ENCODE measurements around the gene KRTAP19-6. TPM values are rescaled to one million over a fixed set of nuclear protein-coding genes. Genes with fewer than 3 reads are reported as not detected.

The KRTAP19-6 gene, protein sequence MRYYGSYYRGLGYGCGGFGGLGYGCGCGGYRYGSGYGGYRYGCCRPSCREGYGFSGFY
- total RNA-seq (not detected), polyA plus RNA-seq (not detected), total RNA-seq (not detected)

DNA sequence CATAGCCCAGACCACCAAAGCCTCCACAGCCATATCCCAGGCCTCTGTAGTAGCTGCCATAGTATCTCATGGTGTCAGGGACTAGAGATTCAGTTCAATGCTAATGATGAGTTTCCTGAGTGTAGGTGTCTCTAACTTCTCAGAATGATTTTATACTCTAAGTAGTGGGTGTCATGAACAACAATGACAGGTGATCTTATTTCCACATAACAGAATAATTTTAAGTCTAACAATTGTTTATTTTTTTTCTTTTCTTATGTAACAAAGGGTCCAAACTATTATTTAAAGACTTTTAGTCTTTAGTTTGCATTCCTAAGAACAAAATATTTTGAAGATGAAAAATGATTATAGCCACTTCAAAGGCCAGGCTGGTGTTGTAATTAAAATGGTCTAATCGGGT, at the start of gene KRTAP19-6:
Gene KRTAP19-6 (minus strand): TSS at position 101 of the 400 bp plus-strand sequence. CDS start 31 bp downstream, at position 70.
- CTCF ChIA-PET: no interaction called here
- Mint-ChIP-seq H3K4me3 (no peak within 1 kb of the TSS), H3K27me3 (no peaks in the 10 kb centered on the region), H3K27ac (no peak within 1 kb of the TSS), H3K9me3 (peaks cover 0 to 11% (median 2%) of the 10 kb centered on the region in 11 donors), H3K4me1 (no peaks in the 10 kb centered on the region), H3K36me3 (no peaks in the 10 kb centered on the region)
- DNase-seq (no peak), ATAC-seq (no peak)
- no peaks in the 10 kb centered on the region for H3K27me3 ChIP-seq (ENCODE audit: control insufficient read depth in 2 of 2, insufficient read depth in 2 of 2, low read length in 2 of 2)
- H3K9me3 ChIP-seq (ENCODE audit: control insufficient read depth in 2 of 3, low read length in 3 of 3): no peaks in the 10 kb centered on the region
- H3K4me3 ChIP-seq (ENCODE audit: low read length): no peak within 1 kb of the TSS
- H3K36me3 ChIP-seq (ENCODE audit: control insufficient read depth in 2 of 3, insufficient read depth in 3 of 3, low read length in 3 of 3): no peaks in the 10 kb centered on the region
- no peak within 1 kb of the TSS for H3K27ac ChIP-seq (ENCODE audit: low read depth, low read length)
- POLR2A ChIA-PET: no interaction called here
- no peaks in the 10 kb centered on the region for H3K4me1 ChIP-seq (ENCODE audit: control insufficient read depth in 2 of 2, insufficient read depth in 2 of 2, low read length in 2 of 2)
- intact Hi-C loops (cut with micrococcal nuclease): no loop called here

DNA sequence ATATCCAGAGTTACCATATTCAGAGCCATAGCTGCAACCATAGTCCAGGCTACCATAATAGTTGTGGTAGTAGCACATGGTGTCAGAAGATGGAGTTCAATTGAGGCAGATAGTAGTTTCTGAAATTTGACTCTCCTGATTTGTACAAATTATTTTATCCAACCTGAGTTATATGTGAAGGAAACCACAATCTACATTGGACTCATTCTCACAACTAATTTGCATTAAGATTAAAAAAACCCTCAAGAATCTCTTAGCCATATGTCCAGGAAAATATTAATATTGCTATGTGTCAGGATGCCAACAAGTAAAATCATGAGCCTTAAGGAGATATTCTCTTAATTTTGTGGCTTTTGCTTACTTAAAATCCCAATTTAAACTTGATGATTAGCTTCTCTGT, 48.6 kb upstream of the KRTAP19-6 start, which contains the start of gene KRTAP22-2:
Gene KRTAP22-2 (minus strand): TSS at position 101 of the 400 bp plus-strand sequence.
- Mint-ChIP-seq H3K4me1 (no peaks in the 10 kb centered on the region), H3K27me3 (peaks cover 0 to under 1% (median 0%) of the 10 kb centered on the region in 5 donors), H3K27ac (no peak within 1 kb of the TSS), H3K4me3 (no peak within 1 kb of the TSS), H3K9me3 (peaks cover 0 to 2% (median 0%) of the 10 kb centered on the region in 11 donors), H3K36me3 (no peaks in the 10 kb centered on the region)
- CTCF ChIA-PET: no interaction called here
- DNase-seq (no peak), ATAC-seq (no peak)
- no peaks in the 10 kb centered on the region for H3K9me3 ChIP-seq (ENCODE audit: control insufficient read depth in 2 of 3, low read length in 3 of 3)
- POLR2A ChIA-PET: no interaction called here
- H3K4me1 ChIP-seq (ENCODE audit: control insufficient read depth in 2 of 2, insufficient read depth in 2 of 2, low read length in 2 of 2): no peaks in the 10 kb centered on the region
- no peaks in the 10 kb centered on the region for H3K36me3 ChIP-seq (ENCODE audit: control insufficient read depth in 2 of 3, insufficient read depth in 3 of 3, low read length in 3 of 3)
- intact Hi-C loops (cut with micrococcal nuclease): no loop called here
- no peaks in the 10 kb centered on the region for H3K27me3 ChIP-seq (ENCODE audit: control insufficient read depth in 2 of 2, insufficient read depth in 2 of 2, low read length in 2 of 2)
- H3K27ac ChIP-seq (ENCODE audit: low read depth, low read length): no peak within 1 kb of the TSS
- no peak within 1 kb of the TSS for H3K4me3 ChIP-seq (ENCODE audit: low read length)

DNA sequence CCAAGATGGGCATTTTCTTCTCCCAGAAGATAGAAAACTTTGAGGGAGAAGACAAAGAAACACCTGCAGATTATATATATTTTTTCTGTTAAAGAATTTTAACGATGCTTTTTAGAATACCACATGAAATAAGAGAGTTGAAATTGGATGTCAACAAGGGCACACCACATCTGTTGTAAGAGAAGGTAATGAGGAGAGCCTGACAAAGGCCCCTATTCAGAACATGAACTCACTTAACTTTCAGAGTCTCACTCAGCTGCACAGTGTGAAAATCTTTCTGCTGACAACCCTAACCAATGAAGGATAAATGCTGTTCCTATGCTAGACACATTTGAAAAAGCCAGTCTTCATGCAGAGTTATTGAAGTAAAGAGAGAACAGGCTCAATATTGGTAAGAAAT, 41.2 kb upstream of the KRTAP19-6 start:
- H3K36me3 Mint-ChIP-seq: no peaks in the 10 kb centered on the region
- no peak for ATAC-seq
- intact Hi-C loops (cut with micrococcal nuclease): no loop called here
- CTCF ChIA-PET: no interaction called here
- no peak overlapping the region for H3K27ac ChIP-seq (ENCODE audit: low read depth, low read length)
- POLR2A ChIA-PET: no interaction called here
- no peak overlapping the region for H3K27ac Mint-ChIP-seq
- H3K4me3 ChIP-seq (ENCODE audit: low read length): no peak overlapping the region
- peaks cover 0 to 8% (median 0%) of the 10 kb centered on the region in 11 donors for H3K9me3 Mint-ChIP-seq
- H3K36me3 ChIP-seq (ENCODE audit: control insufficient read depth in 2 of 3, insufficient read depth in 3 of 3, low read length in 3 of 3): no peaks in the 10 kb centered on the region
- H3K4me1 ChIP-seq (ENCODE audit: control insufficient read depth in 2 of 2, insufficient read depth in 2 of 2, low read length in 2 of 2): no peaks in the 10 kb centered on the region
- DNase-seq: no peak
- no peaks in the 10 kb centered on the region for H3K27me3 ChIP-seq (ENCODE audit: control insufficient read depth in 2 of 2, insufficient read depth in 2 of 2, low read length in 2 of 2)
- no peak overlapping the region for H3K4me3 Mint-ChIP-seq
- no peaks in the 10 kb centered on the region for H3K9me3 ChIP-seq (ENCODE audit: control insufficient read depth in 2 of 3, low read length in 3 of 3)
- no peaks in the 10 kb centered on the region for H3K4me1 Mint-ChIP-seq
- H3K27me3 Mint-ChIP-seq: peaks cover 0 to 9% (median 0%) of the 10 kb centered on the region in 5 donors

DNA sequence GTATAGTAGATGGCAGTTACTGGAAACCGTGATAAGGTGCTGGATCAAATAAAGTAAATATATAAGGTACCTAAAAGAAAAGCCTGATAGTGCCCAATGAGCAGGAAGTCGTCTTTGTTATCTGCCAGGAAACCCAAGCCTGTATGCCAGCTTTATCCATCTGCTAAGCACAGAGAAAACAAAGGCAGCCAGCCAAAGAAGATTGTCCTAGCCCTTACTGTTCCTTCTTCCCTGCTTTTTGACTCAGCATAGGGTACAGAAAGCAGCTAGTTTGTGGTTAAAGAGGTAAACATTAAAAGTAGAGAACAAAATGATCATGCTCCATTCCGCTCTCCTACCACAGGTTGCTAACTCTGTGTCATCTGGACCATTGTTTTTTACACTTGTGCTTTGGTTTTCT, 38.5 kb upstream of the KRTAP19-6 start:
- ChIA-PET CTCF (no interaction called here), POLR2A (no interaction called here)
- Mint-ChIP-seq H3K27ac (no peak overlapping the region), H3K4me1 (no peaks in the 10 kb centered on the region), H3K9me3 (peaks cover 0 to 8% (median 0%) of the 10 kb centered on the region in 11 donors), H3K36me3 (no peaks in the 10 kb centered on the region), H3K4me3 (no peak overlapping the region), H3K27me3 (peaks cover 0 to 9% (median 0%) of the 10 kb centered on the region in 5 donors)
- Histone ChIP-seq H3K27me3 (ENCODE audit: control insufficient read depth in 2 of 2, insufficient read depth in 2 of 2, low read length in 2 of 2) (no peaks in the 10 kb centered on the region), H3K4me3 (ENCODE audit: low read length) (no peak overlapping the region), H3K9me3 (ENCODE audit: control insufficient read depth in 2 of 3, low read length in 3 of 3) (no peaks in the 10 kb centered on the region), H3K27ac (ENCODE audit: low read depth, low read length) (no peak overlapping the region), H3K36me3 (ENCODE audit: control insufficient read depth in 2 of 3, insufficient read depth in 3 of 3, low read length in 3 of 3) (no peaks in the 10 kb centered on the region), H3K4me1 (ENCODE audit: control insufficient read depth in 2 of 2, insufficient read depth in 2 of 2, low read length in 2 of 2) (no peaks in the 10 kb centered on the region)
- intact Hi-C loops (cut with micrococcal nuclease): no loop called here
- ATAC-seq: no peak
- no peak for DNase-seq

DNA sequence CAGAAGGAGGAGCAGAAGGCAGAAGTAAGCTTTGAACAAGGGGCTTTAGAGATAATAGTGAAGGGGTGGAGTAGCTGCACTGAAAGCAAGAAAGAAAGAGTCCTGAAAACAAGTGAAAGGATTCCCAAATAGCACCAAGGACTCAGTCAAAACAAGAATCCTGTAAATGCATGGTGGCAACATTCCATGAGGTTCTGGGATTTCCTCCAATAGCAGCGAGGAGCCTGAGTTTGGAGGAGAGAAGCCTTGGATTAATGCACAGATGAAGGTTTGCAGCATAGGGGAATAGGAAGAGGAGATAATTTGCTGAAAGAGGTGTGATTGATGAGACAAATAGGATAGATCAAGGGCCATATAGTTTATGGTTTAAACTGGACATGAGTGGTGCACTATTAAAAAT, 37.7 kb upstream of the KRTAP19-6 start:
- ChIA-PET POLR2A (no interaction called here), CTCF (no interaction called here)
- H3K9me3 ChIP-seq (ENCODE audit: control insufficient read depth in 2 of 3, low read length in 3 of 3): no peaks in the 10 kb centered on the region
- Mint-ChIP-seq H3K27me3 (peaks cover 0 to 2% (median 0%) of the 10 kb centered on the region in 5 donors), H3K9me3 (peaks cover 0 to 4% (median 0%) of the 10 kb centered on the region in 11 donors), H3K27ac (no peak overlapping the region), H3K4me1 (no peaks in the 10 kb centered on the region), H3K36me3 (no peaks in the 10 kb centered on the region), H3K4me3 (no peak overlapping the region)
- H3K27ac ChIP-seq (ENCODE audit: low read depth, low read length): no peak overlapping the region
- ATAC-seq (no peak), DNase-seq (no peak)
- H3K27me3 ChIP-seq (ENCODE audit: control insufficient read depth in 2 of 2, insufficient read depth in 2 of 2, low read length in 2 of 2): no peaks in the 10 kb centered on the region
- no peaks in the 10 kb centered on the region for H3K4me1 ChIP-seq (ENCODE audit: control insufficient read depth in 2 of 2, insufficient read depth in 2 of 2, low read length in 2 of 2)
- H3K36me3 ChIP-seq (ENCODE audit: control insufficient read depth in 2 of 3, insufficient read depth in 3 of 3, low read length in 3 of 3): no peaks in the 10 kb centered on the region
- intact Hi-C loops (cut with micrococcal nuclease): no loop called here
- no peak overlapping the region for H3K4me3 ChIP-seq (ENCODE audit: low read length)

DNA sequence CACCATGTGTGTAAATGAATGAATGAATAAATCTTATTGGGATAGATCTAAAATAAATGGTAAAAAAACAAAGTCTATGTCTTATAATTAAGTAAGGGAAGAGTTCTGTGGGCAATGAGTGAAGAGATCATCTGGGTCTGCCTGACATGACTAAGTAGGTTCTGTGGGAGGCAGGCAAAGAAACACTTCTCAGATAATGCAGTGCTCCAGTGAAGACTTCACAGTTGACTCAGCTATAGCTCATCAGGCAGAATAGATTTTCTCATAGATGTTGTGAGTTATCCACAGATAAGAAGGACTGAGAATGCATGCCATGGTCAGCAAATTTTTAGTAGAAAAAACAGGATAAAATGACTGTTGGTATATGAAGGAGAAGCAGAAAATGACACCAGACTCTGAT, 36.1 kb upstream of the KRTAP19-6 start:
- intact Hi-C loops (cut with micrococcal nuclease): no loop called here
- ChIA-PET POLR2A (no interaction called here), CTCF (no interaction called here)
- Histone ChIP-seq H3K4me3 (ENCODE audit: low read length) (no peak overlapping the region), H3K27ac (ENCODE audit: low read depth, low read length) (no peak overlapping the region), H3K9me3 (ENCODE audit: control insufficient read depth in 2 of 3, low read length in 3 of 3) (no peaks in the 10 kb centered on the region), H3K4me1 (ENCODE audit: control insufficient read depth in 2 of 2, insufficient read depth in 2 of 2, low read length in 2 of 2) (no peaks in the 10 kb centered on the region), H3K36me3 (ENCODE audit: control insufficient read depth in 2 of 3, insufficient read depth in 3 of 3, low read length in 3 of 3) (no peaks in the 10 kb centered on the region), H3K27me3 (ENCODE audit: control insufficient read depth in 2 of 2, insufficient read depth in 2 of 2, low read length in 2 of 2) (no peaks in the 10 kb centered on the region)
- H3K27ac Mint-ChIP-seq: no peak overlapping the region
- no peak for DNase-seq
- no peaks in the 10 kb centered on the region for H3K27me3 Mint-ChIP-seq
- peaks cover 0 to 5% (median 0%) of the 10 kb centered on the region in 11 donors for H3K9me3 Mint-ChIP-seq
- H3K36me3 Mint-ChIP-seq: no peaks in the 10 kb centered on the region
- no peaks in the 10 kb centered on the region for H3K4me1 Mint-ChIP-seq
- ATAC-seq: no peak
- no peak overlapping the region for H3K4me3 Mint-ChIP-seq

DNA sequence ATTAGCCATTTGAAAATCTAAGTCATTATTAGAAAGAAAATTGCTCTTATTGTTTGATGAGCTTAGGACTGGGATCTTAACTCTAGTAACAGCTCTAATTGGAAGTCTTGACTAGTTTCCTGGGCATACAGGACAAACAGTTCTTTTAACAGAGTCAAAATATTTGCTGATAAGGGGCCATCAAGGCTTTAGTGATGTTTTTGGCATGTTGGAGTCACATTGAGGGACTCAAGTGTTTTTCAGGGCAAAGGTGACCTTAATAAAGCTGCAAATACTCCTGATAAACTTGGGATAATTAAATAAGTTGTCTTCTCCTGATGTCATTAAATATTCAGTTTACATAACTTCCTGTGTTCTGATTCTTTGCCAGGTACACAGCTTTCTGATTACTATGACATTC, 26.0 kb upstream of the KRTAP19-6 start:
- ChIA-PET POLR2A (no interaction called here), CTCF (no interaction called here)
- H3K4me1 Mint-ChIP-seq: no peaks in the 10 kb centered on the region

More for the DNA sequence above, 26.0 kb upstream of the KRTAP19-6 start:
- Mint-ChIP-seq H3K9me3 (peaks cover 0 to 5% (median 0%) of the 10 kb centered on the region in 11 donors), H3K27me3 (peaks cover 0 to 5% (median 3%) of the 10 kb centered on the region in 5 donors), H3K36me3 (no peaks in the 10 kb centered on the region), H3K4me3 (no peak overlapping the region), H3K27ac (no peak overlapping the region)
- H3K27me3 ChIP-seq (ENCODE audit: control insufficient read depth in 2 of 2, insufficient read depth in 2 of 2, low read length in 2 of 2): no peaks in the 10 kb centered on the region
- ATAC-seq: no peak
- H3K36me3 ChIP-seq (ENCODE audit: control insufficient read depth in 2 of 3, insufficient read depth in 3 of 3, low read length in 3 of 3): no peaks in the 10 kb centered on the region
- H3K9me3 ChIP-seq (ENCODE audit: control insufficient read depth in 2 of 3, low read length in 3 of 3): no peaks in the 10 kb centered on the region
- intact Hi-C loops (cut with micrococcal nuclease): no loop called here
- no peak overlapping the region for H3K27ac ChIP-seq (ENCODE audit: low read depth, low read length)
- no peak overlapping the region for H3K4me3 ChIP-seq (ENCODE audit: low read length)
- no peak for DNase-seq
- H3K4me1 ChIP-seq (ENCODE audit: control insufficient read depth in 2 of 2, insufficient read depth in 2 of 2, low read length in 2 of 2): no peaks in the 10 kb centered on the region
